ENCODE measurements around the gene SH3YL1.

The SH3YL1 gene

GRCh38 chr2:191311-192190, 72.3 kb downstream of the SH3YL1 start:
- Histone ChIP-seq H3K4me2 (ENCODE audit: low read length, poor library complexity, severe bottlenecking) (no peak overlapping the region), H4K8ac (ENCODE audit: low read length) (no peak overlapping the region), H3K23ac (ENCODE audit: low read length in 2 of 2) (no peak overlapping the region), H3K27ac (ENCODE audit: low read length, poor library complexity, severe bottlenecking) (no peak overlapping the region), H3K4me3 (ENCODE audit: insufficient read depth in 1 of 2, low read depth in 1 of 2, low read length in 2 of 2) (no peak overlapping the region), H3K4me1 (ENCODE audit: control insufficient read depth, insufficient read depth, low read depth, low read length) (no peaks in the 10 kb centered on the region), H2BK12ac (ENCODE audit: low read length in 2 of 2) (no peak overlapping the region), H2BK5ac (ENCODE audit: low read depth, low read length, poor library complexity, severe bottlenecking) (no peak overlapping the region), H4K91ac (ENCODE audit: low read length) (no peak overlapping the region), H3K79me1 (replicated peaks; ENCODE audit: low read length, poor library complexity, severe bottlenecking) (no peaks in the 10 kb centered on the region), H3K27me3 (ENCODE audit: control insufficient read depth in 1 of 2, insufficient read depth in 1 of 2, low read length in 2 of 2) (no peaks in the 10 kb centered on the region), H2BK120ac (ENCODE audit: low read depth, low read length) (no peak overlapping the region), H3K4ac (ENCODE audit: low read depth in 1 of 2, low read length in 2 of 2) (no peak overlapping the region), H2AFZ (ENCODE audit: low read depth, low read length) (no peak overlapping the region), H3K9me3 (ENCODE audit: control insufficient read depth, low read length) (peaks cover 10% of the 10 kb centered on the region), H3K9ac (ENCODE audit: low read length) (no peak overlapping the region), H3K36me3 (ENCODE audit: control insufficient read depth in 1 of 2, insufficient read depth in 2 of 2, low read depth in 1 of 2, low read length in 2 of 2) (no peaks in the 10 kb centered on the region), H3K14ac (ENCODE audit: low read length in 2 of 2) (no peak overlapping the region), H3K18ac (ENCODE audit: low read depth in 1 of 2, low read length in 2 of 2) (no peak overlapping the region), H2BK15ac (ENCODE audit: low read depth, poor library complexity, severe bottlenecking) (no peak overlapping the region), H2AK5ac (ENCODE audit: low read length, severe bottlenecking) (no peak overlapping the region)
- WGBS = 87% methylated on average over 29 of the region's 29 CpGs
- no peak for DNase-seq

- Histone ChIP-seq H3K9me3 (ENCODE audit: control insufficient read depth, low read length) (peaks cover 34% of the 10 kb centered on the region), H2BK5ac (ENCODE audit: low read depth, low read length, poor library complexity, severe bottlenecking) (no peak overlapping the region), H3K79me1 (replicated peaks; ENCODE audit: low read length, poor library complexity, severe bottlenecking) (no peaks in the 10 kb centered on the region), H4K91ac (ENCODE audit: low read length) (no peak overlapping the region), H3K14ac (ENCODE audit: low read length in 2 of 2) (no peak overlapping the region), H3K9ac (ENCODE audit: low read length) (no peak overlapping the region), H2BK120ac (ENCODE audit: low read depth, low read length) (no peak overlapping the region), H3K4me2 (ENCODE audit: low read length, poor library complexity, severe bottlenecking) (no peak overlapping the region), H3K23ac (ENCODE audit: low read length in 2 of 2) (no peak overlapping the region), H3K27ac (ENCODE audit: low read length, poor library complexity, severe bottlenecking) (no peak overlapping the region), H3K36me3 (ENCODE audit: control insufficient read depth in 1 of 2, insufficient read depth in 2 of 2, low read depth in 1 of 2, low read length in 2 of 2) (no peaks in the 10 kb centered on the region), H3K4me1 (ENCODE audit: control insufficient read depth, insufficient read depth, low read depth, low read length) (no peaks in the 10 kb centered on the region), H2BK15ac (ENCODE audit: low read depth, poor library complexity, severe bottlenecking) (no peak overlapping the region), H4K8ac (ENCODE audit: low read length) (no peak overlapping the region), H3K4me3 (ENCODE audit: insufficient read depth in 1 of 2, low read depth in 1 of 2, low read length in 2 of 2) (no peak overlapping the region), H2BK12ac (ENCODE audit: low read length in 2 of 2) (no peak overlapping the region), H2AFZ (ENCODE audit: low read depth, low read length) (no peak overlapping the region), H2AK5ac (ENCODE audit: low read length, severe bottlenecking) (no peak overlapping the region), H3K4ac (ENCODE audit: low read depth in 1 of 2, low read length in 2 of 2) (no peak overlapping the region), H3K27me3 (ENCODE audit: control insufficient read depth in 1 of 2, insufficient read depth in 1 of 2, low read length in 2 of 2) (no peaks in the 10 kb centered on the region), H3K18ac (ENCODE audit: low read depth in 1 of 2, low read length in 2 of 2) (no peak overlapping the region)
- DNase-seq = no peak
- 49% methylated on average over 2 of the region's 2 CpGs for WGBS
Observed at GRCh38 chr2:187825-188224, 76.0 kb downstream of the SH3YL1 start.

GRCh38 chr2:185221-185620, 78.6 kb downstream of the SH3YL1 start:
- Histone ChIP-seq H2BK5ac (ENCODE audit: low read depth, low read length, poor library complexity, severe bottlenecking) (no peak overlapping the region), H3K4me1 (ENCODE audit: control insufficient read depth, insufficient read depth, low read depth, low read length) (no peaks in the 10 kb centered on the region), H2BK120ac (ENCODE audit: low read depth, low read length) (no peak overlapping the region), H3K4me3 (ENCODE audit: insufficient read depth in 1 of 2, low read depth in 1 of 2, low read length in 2 of 2) (no peak overlapping the region), H3K18ac (ENCODE audit: low read depth in 1 of 2, low read length in 2 of 2) (no peak overlapping the region), H2BK12ac (ENCODE audit: low read length in 2 of 2) (no peak overlapping the region), H3K4me2 (ENCODE audit: low read length, poor library complexity, severe bottlenecking) (no peak overlapping the region), H4K91ac (ENCODE audit: low read length) (no peak overlapping the region), H3K4ac (ENCODE audit: low read depth in 1 of 2, low read length in 2 of 2) (no peak overlapping the region), H3K79me1 (replicated peaks; ENCODE audit: low read length, poor library complexity, severe bottlenecking) (no peaks in the 10 kb centered on the region), H2AK5ac (ENCODE audit: low read length, severe bottlenecking) (no peak overlapping the region), H3K14ac (ENCODE audit: low read length in 2 of 2) (no peak overlapping the region), H3K23ac (ENCODE audit: low read length in 2 of 2) (no peak overlapping the region), H4K8ac (ENCODE audit: low read length) (no peak overlapping the region), H3K36me3 (ENCODE audit: control insufficient read depth in 1 of 2, insufficient read depth in 2 of 2, low read depth in 1 of 2, low read length in 2 of 2) (no peaks in the 10 kb centered on the region), H2BK15ac (ENCODE audit: low read depth, poor library complexity, severe bottlenecking) (no peak overlapping the region), H2AFZ (ENCODE audit: low read depth, low read length) (no peak overlapping the region), H3K9me3 (ENCODE audit: control insufficient read depth, low read length) (peaks cover 38% of the 10 kb centered on the region), H3K27ac (ENCODE audit: low read length, poor library complexity, severe bottlenecking) (no peak overlapping the region), H3K27me3 (ENCODE audit: control insufficient read depth in 1 of 2, insufficient read depth in 1 of 2, low read length in 2 of 2) (no peaks in the 10 kb centered on the region), H3K9ac (ENCODE audit: low read length) (no peak overlapping the region)
- 71% methylated on average over 1 of the region's 1 CpG for WGBS
- no peak for DNase-seq

- no peaks in the 10 kb centered on the region for H3K27me3 ChIP-seq (ENCODE audit: control insufficient read depth in 1 of 2, insufficient read depth in 1 of 2, low read length in 2 of 2)
- H2BK15ac ChIP-seq (ENCODE audit: low read depth, poor library complexity, severe bottlenecking) = no peak overlapping the region
- H3K14ac ChIP-seq (ENCODE audit: low read length in 2 of 2) = no peak overlapping the region
- no peak overlapping the region for H3K27ac ChIP-seq (ENCODE audit: low read length, poor library complexity, severe bottlenecking)
- no peak overlapping the region for H2AK5ac ChIP-seq (ENCODE audit: low read length, severe bottlenecking)
- no peak overlapping the region for H2BK5ac ChIP-seq (ENCODE audit: low read depth, low read length, poor library complexity, severe bottlenecking)
- H2BK120ac ChIP-seq (ENCODE audit: low read depth, low read length) = no peak overlapping the region
- H4K91ac ChIP-seq (ENCODE audit: low read length) = no peak overlapping the region
- peaks cover 35% of the 10 kb centered on the region for H3K9me3 ChIP-seq (ENCODE audit: control insufficient read depth, low read length)
- no peak overlapping the region for H3K4ac ChIP-seq (ENCODE audit: low read depth in 1 of 2, low read length in 2 of 2)
- no peak overlapping the region for H2BK12ac ChIP-seq (ENCODE audit: low read length in 2 of 2)
- no peak for DNase-seq
- no peak overlapping the region for H3K9ac ChIP-seq (ENCODE audit: low read length)
- no peak overlapping the region for H3K4me2 ChIP-seq (ENCODE audit: low read length, poor library complexity, severe bottlenecking)
- H4K8ac ChIP-seq (ENCODE audit: low read length) = no peak overlapping the region
- H3K4me3 ChIP-seq (ENCODE audit: insufficient read depth in 1 of 2, low read depth in 1 of 2, low read length in 2 of 2) = no peak overlapping the region
- H3K36me3 ChIP-seq (ENCODE audit: control insufficient read depth in 1 of 2, insufficient read depth in 2 of 2, low read depth in 1 of 2, low read length in 2 of 2) = no peaks in the 10 kb centered on the region
- H3K18ac ChIP-seq (ENCODE audit: low read depth in 1 of 2, low read length in 2 of 2) = no peak overlapping the region
- H2AFZ ChIP-seq (ENCODE audit: low read depth, low read length) = no peak overlapping the region
- no peaks in the 10 kb centered on the region for H3K79me1 ChIP-seq (replicated peaks; ENCODE audit: low read length, poor library complexity, severe bottlenecking)
- no peak overlapping the region for H3K23ac ChIP-seq (ENCODE audit: low read length in 2 of 2)
- H3K4me1 ChIP-seq (ENCODE audit: control insufficient read depth, insufficient read depth, low read depth, low read length) = no peaks in the 10 kb centered on the region
Observed at GRCh38 chr2:184695-185094, 79.1 kb downstream of the SH3YL1 start.
